ENCODE measurements around the gene PPARA.

PPARA gene

DNA sequence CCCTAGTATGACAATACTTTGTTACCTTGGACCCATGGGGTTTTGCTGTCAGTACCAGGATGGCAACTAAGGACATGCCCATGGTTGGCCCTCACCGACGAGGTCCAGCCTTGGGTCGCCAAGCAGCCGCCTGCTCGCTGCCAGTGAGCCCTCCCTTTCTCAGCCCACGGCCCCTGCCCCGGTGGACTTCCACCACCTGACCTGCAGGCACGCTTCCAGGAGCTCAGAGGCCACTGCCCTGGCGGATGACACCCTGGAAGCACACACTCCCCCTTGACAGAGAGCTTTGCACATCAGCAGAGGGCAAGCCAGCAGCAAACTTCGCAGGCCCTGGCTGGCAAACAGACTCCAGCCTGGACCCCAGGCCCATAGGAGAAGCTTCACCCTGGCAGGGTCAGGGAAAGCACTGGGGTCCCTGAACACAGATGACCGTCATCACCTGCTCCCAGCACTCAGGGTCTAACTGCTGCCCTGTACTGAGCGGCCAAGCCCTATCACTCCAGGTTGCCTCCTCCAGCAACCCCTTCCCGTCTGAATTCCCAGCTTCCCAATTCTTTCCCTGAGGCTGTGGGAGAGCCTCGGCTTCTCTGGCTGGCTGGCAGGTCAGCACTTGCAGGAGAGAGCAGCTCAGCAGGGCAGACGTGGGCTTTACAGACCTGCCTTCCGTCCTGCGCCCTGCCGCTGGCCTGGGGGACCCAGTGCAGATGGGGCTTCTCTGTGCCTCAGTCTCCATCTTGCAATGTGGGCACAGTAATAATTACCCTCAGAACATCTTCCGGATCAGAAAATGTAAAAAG lies 2.7 kb upstream of the PPARA start:
- no peak overlapping the region for H3K27ac Mint-ChIP-seq
- H3K4me1 Mint-ChIP-seq: peaks cover 8% of the 10 kb centered on the region
- TF ChIP-seq, protein P1, sequence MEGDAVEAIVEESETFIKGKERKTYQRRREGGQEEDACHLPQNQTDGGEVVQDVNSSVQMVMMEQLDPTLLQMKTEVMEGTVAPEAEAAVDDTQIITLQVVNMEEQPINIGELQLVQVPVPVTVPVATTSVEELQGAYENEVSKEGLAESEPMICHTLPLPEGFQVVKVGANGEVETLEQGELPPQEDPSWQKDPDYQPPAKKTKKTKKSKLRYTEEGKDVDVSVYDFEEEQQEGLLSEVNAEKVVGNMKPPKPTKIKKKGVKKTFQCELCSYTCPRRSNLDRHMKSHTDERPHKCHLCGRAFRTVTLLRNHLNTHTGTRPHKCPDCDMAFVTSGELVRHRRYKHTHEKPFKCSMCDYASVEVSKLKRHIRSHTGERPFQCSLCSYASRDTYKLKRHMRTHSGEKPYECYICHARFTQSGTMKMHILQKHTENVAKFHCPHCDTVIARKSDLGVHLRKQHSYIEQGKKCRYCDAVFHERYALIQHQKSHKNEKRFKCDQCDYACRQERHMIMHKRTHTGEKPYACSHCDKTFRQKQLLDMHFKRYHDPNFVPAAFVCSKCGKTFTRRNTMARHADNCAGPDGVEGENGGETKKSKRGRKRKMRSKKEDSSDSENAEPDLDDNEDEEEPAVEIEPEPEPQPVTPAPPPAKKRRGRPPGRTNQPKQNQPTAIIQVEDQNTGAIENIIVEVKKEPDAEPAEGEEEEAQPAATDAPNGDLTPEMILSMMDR (IDR thresholded peaks at IDR 0.05; ENCODE audit: unreplicated experiment in 3 of 3): no peak
- no peaks in the 10 kb centered on the region for H3K9me3 Mint-ChIP-seq
- peaks cover 4% of the 10 kb centered on the region for H3K36me3 Mint-ChIP-seq (ENCODE audit: low read depth)
- H3K27me3 Mint-ChIP-seq (ENCODE audit: low read depth): peaks cover 50% of the 10 kb centered on the region
- H3K4me3 Mint-ChIP-seq: peak overlapping the region; percentile 34 to 90 (median 83)

DNA sequence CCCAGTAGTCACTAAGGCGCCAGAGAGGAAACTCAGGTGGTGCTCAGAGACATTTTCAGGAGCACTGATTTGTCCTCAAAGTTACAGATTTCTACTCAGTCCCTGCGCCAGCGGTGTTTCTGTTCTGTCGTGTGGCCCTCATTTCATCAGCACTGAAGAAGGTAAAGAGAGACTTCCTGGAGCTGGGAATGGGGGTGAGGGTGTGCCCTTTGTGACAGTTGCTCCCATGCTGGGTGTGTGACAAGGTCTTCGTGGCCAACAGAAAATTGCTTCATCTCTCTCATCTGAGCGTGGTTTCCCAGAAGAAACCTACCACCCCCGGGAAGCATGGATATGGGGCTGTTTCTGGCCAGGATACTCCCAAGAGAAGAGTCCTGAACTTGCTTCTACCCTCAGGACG lies 2.0 kb upstream of the PPARA start:
- no peak overlapping the region for H3K27ac Mint-ChIP-seq
- peaks cover 4% of the 10 kb centered on the region for H3K36me3 Mint-ChIP-seq (ENCODE audit: low read depth)
- TF ChIP-seq, protein P1 (IDR thresholded peaks at IDR 0.05; ENCODE audit: unreplicated experiment in 3 of 3): no peak
- peaks cover 50% of the 10 kb centered on the region for H3K27me3 Mint-ChIP-seq (ENCODE audit: low read depth)
- H3K9me3 Mint-ChIP-seq: no peaks in the 10 kb centered on the region
- H3K4me3 Mint-ChIP-seq: peak overlapping the region; percentile 75 to 90 (median 83)
- peaks cover 8% of the 10 kb centered on the region for H3K4me1 Mint-ChIP-seq

DNA sequence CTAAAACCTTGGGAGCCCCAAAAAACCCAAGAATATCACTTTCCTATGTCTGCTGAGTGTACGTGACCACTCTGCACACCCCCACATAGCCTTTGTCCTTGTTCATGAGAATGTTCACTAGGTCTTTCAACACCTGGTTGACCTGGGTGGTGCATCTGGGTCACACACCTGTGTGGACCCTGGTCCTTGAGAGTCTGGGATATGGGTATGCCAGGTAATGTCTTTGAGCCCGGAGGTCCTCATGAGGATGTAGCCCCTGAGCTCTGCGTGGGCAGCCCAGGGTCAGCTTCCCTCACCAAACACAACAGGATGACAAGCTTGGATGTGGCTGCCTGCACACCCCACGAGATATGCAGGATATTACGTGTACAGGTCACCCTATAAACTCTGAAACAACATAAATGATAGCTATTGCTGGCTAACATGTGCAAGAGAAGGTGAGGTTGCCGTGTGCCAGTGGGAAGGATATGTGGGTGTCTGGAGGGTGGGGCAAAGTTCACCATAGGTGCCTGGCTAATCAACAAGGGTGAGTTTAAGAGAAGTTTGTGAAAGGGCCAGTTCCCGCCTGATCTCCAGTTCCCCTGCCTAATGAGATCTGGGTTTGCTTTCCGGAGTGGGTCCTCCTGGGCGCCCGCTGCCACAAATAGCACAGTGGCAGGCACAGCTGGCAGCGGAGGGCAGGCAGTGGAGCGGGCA lies 1.4 kb upstream of the PPARA start:
- peak overlapping the region in 2 of 3 experiments; percentile 5 to 9 for H3K27ac Mint-ChIP-seq
- H3K4me3 Mint-ChIP-seq: peak overlapping the region; percentile 75 to 90 (median 83)
- peaks cover 8% of the 10 kb centered on the region for H3K4me1 Mint-ChIP-seq
- TF ChIP-seq, protein P1 (IDR thresholded peaks at IDR 0.05; ENCODE audit: unreplicated experiment in 3 of 3): no peak
- H3K27me3 Mint-ChIP-seq (ENCODE audit: low read depth): peaks cover 54% of the 10 kb centered on the region
- H3K9me3 Mint-ChIP-seq: no peaks in the 10 kb centered on the region
- peaks cover 4% of the 10 kb centered on the region for H3K36me3 Mint-ChIP-seq (ENCODE audit: low read depth)

DNA sequence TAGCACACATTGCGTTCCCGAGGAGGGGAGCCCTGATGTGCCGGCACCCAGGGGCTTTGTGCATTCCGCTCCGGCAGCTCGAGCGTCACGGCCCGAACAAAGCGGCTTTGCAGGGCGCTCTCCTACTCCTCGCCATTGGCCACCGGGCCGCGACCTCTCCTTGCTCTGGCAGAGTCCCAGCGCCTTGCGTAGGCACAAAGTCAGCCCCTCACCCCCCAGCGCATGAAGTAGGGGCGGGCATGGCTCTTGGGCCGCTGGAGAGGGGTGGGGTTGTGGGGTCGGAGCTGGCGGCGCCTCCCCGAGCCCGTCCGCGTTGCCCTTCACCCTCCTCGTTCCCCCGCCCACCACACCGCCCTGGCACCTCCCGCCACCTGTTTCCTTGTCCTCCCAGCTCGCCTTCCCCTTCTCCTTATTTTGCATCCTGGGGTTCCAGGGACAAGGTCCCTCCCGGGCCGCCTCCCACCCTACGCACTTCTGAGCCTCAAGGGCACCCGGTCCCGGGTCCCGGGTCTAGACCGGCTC lies 753 bp upstream of the PPARA start:
- Mint-ChIP-seq H3K9me3 (no peaks in the 10 kb centered on the region), H3K4me1 (peaks cover 8% of the 10 kb centered on the region), H3K36me3 (ENCODE audit: low read depth) (peaks cover 4% of the 10 kb centered on the region), H3K4me3 (peak overlapping the region; percentile 75 to 90 (median 83)), H3K27me3 (ENCODE audit: low read depth) (peaks cover 54% of the 10 kb centered on the region), H3K27ac (peak overlapping the region in 1 of 3 experiments; percentile 9)
- TF ChIP-seq, protein P1 (IDR thresholded peaks at IDR 0.05; ENCODE audit: unreplicated experiment in 3 of 3): no peak

DNA sequence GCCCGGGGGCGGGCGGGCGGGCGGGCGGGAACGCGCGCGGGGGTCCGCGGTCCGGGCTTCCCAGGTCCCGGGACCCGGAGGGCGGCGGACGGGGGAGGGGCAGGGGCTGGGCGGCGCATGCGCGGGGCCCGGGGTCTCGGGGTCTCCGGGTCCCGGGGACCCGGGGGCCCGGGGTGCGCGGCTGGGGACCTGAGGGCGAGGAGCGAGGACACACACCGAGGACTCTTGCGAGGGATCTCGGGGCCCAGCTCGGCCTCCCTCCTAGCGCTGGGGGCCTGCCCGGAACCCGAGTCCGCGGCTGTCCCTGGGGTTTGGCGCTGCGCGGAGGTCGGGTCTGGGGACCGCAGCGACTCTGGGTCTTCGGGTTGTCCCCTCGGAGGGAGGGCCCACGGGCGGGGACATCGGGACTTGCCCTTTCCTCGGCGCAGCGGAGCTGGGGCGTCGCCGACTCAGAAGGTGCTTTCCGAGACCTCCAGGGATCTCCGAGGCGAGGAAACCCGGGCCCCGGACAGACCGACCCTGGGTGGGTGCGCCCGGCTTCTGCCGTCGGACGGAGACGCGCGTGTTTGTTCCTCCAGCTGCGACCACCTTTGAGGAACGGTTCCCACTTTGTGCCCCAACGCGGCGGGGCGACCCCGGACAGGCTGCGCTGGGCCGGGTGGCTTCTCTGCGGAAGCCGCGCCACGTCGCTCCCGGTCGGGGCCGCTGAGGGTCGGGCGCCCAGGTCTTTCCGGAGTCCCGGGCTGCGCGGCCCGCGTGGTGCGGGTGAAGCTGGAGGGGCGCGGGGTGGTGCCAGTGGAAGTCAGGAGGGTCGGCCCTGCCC lies 540 bp downstream of the PPARA start:
- Mint-ChIP-seq H3K36me3 (ENCODE audit: low read depth) (peaks cover 4% of the 10 kb centered on the region), H3K4me3 (peak overlapping the region; percentile 80 to 89 (median 86)), H3K27me3 (ENCODE audit: low read depth) (peaks cover 48% of the 10 kb centered on the region)

More for the DNA sequence above, 540 bp downstream of the PPARA start:
- TF ChIP-seq, protein P1 (IDR thresholded peaks at IDR 0.05; ENCODE audit: unreplicated experiment in 3 of 3): no peak
- Mint-ChIP-seq H3K4me1 (peaks cover 8% of the 10 kb centered on the region), H3K9me3 (no peaks in the 10 kb centered on the region), H3K27ac (no peak overlapping the region)
